Muscle of leg (tissue), 11 donors: ENCODE measurements around the gene TSPAN4. TPM values are rescaled to one million over a fixed set of nuclear protein-coding genes. Genes with fewer than 3 reads are reported as not detected.

ENCODE experiments used
- DNase-seq: peaks from one replicate; pipeline ENCODE4 v3.0.0; 2013
- H3K27ac ChIP-seq: one replicate; pipeline ENCODE4 v1.5.1; 2013; ENCODE audit warnings: mild to moderate bottlenecking, low read length, control low read depth
- H3K27me3 ChIP-seq: one replicate; pipeline ENCODE4 v1.6.1; 2013; ENCODE audit warnings: low read length; ENCODE audit not compliant: control insufficient read depth, insufficient read depth
- H3K36me3 ChIP-seq: one replicate; pipeline ENCODE4 v1.6.1; 2013; ENCODE audit warnings: low read length; ENCODE audit not compliant: control insufficient read depth, insufficient read depth
- H3K4me1 ChIP-seq: one replicate; pipeline ENCODE4 v1.6.1; 2013; ENCODE audit warnings: low read length; ENCODE audit not compliant: control insufficient read depth, insufficient read depth
- H3K4me3 ChIP-seq: one replicate; pipeline ENCODE4 v1.5.1; 2013; ENCODE audit warnings: low read length, control low read depth
- H3K9me3 ChIP-seq: replicated peaks from 2 replicates; pipeline ENCODE4 v1.6.1; 2013; ENCODE audit warnings: low read depth, low read length; ENCODE audit not compliant: control insufficient read depth
- WGBS: methylation state at CpG from one replicate; pipeline ENCODE4 v1.1.5; 2013; ENCODE audit warnings: missing lambda C conversion rate; ENCODE audit not compliant: insufficient coverage; 5-methylcytosine and 5-hydroxymethylcytosine counted together
- polyA plus RNA-seq, 8 donors: library from polyadenylated mRNA; unstranded; fragments of 120-200 nt; gene quantifications; one replicate each; pipeline versions ENCODE4 v1.2.1 to v1.2.3, GENCODE V29; 2013; ENCODE audit warnings: inconsistent platforms in 1 of 8, low replicate concordance in 1 of 8; ENCODE audit not compliant: insufficient read length in 8 of 8, insufficient read depth in 1 of 8
- total RNA-seq: library from RNA; stranded (reverse); fragments of 120-200 nt; gene quantifications from one replicate; pipeline ENCODE4 v1.2.4, GENCODE V29; 2013

TSPAN4 gene
- total and polyA plus RNA-seq, 9 donors = 48.0 to 75.9 (median 63.3) TPM

- Histone ChIP-seq H3K36me3 (peaks cover 2% of the 10 kb centered on the region), H3K27me3 (peaks cover 21% of the 10 kb centered on the region), H3K27ac (no peak overlapping the region), H3K4me3 (no peak overlapping the region), H3K4me1 (peaks cover 68% of the 10 kb centered on the region), H3K9me3 (no peaks in the 10 kb centered on the region)
- DNase-seq = no peak
- WGBS = 71% methylated on average over 8 of the region's 15 CpGs
These were observed 10.1 kb downstream of the TSPAN4 start for GRCh38 chr11:852762-853161.

GRCh38 chr11:853682-854448 lies 11.2 kb downstream of the TSPAN4 start:
- peaks cover 63% of the 10 kb centered on the region for H3K4me1 ChIP-seq
- H3K4me3 ChIP-seq = no peak overlapping the region
- H3K27ac ChIP-seq = no peak overlapping the region
- H3K27me3 ChIP-seq = peaks cover 16% of the 10 kb centered on the region
- peaks cover 2% of the 10 kb centered on the region for H3K36me3 ChIP-seq
- no peak for DNase-seq
- WGBS = 77% methylated on average over 17 of the region's 27 CpGs
- H3K9me3 ChIP-seq = no peaks in the 10 kb centered on the region

GRCh38 chr11:854601-855329 lies 12.1 kb downstream of the TSPAN4 start:
- H3K36me3 ChIP-seq = peaks cover 2% of the 10 kb centered on the region

DNA sequence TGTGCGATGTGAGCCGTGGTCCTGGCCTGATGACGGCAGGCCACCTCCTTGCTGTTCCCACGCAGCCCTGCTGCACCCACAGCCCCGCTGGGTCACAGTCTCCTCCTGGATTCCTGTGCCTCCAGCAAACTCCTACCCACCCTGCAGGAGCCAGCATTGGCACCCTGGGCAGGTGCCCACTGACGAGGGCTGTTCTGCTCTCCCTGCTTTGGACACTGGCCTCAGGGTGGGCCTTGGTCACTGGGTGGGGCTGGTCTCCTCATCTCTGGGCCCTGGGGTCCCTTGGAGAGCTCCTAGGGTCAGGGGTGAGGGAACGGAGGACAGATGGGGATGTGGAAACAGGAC lies 12.7 kb downstream of the TSPAN4 start:
- Histone ChIP-seq H3K36me3 (peaks cover 2% of the 10 kb centered on the region), H3K4me1 (peaks cover 68% of the 10 kb centered on the region), H3K9me3 (no peaks in the 10 kb centered on the region), H3K4me3 (no peak overlapping the region), H3K27ac (no peak overlapping the region), H3K27me3 (peaks cover 8% of the 10 kb centered on the region)
- 67% methylated on average over 6 of the region's 7 CpGs for WGBS
- DNase-seq = no peak

More at GRCh38 chr11:854601-855329, 12.1 kb downstream of the TSPAN4 start:
- H3K4me3 ChIP-seq = no peak overlapping the region
- DNase-seq = no peak
- no peak overlapping the region for H3K27ac ChIP-seq
- H3K9me3 ChIP-seq = no peaks in the 10 kb centered on the region
- peaks cover 11% of the 10 kb centered on the region for H3K27me3 ChIP-seq
- H3K4me1 ChIP-seq = peaks cover 66% of the 10 kb centered on the region
- 55% methylated on average over 17 of the region's 20 CpGs for WGBS

- Histone ChIP-seq H3K4me1 (peaks cover 67% of the 10 kb centered on the region), H3K36me3 (peaks cover 2% of the 10 kb centered on the region), H3K27me3 (peaks cover 3% of the 10 kb centered on the region), H3K9me3 (no peaks in the 10 kb centered on the region), H3K27ac (no peak overlapping the region), H3K4me3 (no peak overlapping the region)
- 71% methylated on average over 12 of the region's 12 CpGs for WGBS
- no peak for DNase-seq
These were observed 13.1 kb downstream of the TSPAN4 start for GRCh38 chr11:855796-856195.

DNA sequence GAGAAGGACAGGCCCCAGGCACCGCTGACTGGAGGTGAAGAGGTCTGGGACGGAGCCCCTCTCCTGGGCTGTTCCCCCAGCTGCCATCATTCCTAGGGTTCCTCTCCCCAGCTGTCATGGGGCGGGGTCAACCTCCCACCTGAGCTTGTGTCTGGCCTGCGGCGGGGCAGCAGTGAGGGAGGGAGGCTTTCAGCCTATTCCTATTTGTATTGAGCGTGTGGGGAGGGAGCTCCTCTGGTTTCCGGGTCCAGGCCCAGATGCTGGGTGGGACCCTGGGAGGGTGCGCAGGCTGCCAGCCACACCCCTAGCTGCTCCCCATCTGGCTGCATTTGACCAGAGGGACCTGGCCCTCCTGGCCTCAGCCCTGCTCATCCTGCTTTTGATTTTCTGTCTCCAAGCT lies 13.7 kb downstream of the TSPAN4 start:
- WGBS = 31% methylated on average over 2 of the region's 8 CpGs
- no peaks in the 10 kb centered on the region for H3K27me3 ChIP-seq
- H3K4me3 ChIP-seq = no peak overlapping the region
- DNase-seq = no peak
- H3K4me1 ChIP-seq = peaks cover 61% of the 10 kb centered on the region
- H3K36me3 ChIP-seq = peaks cover 2% of the 10 kb centered on the region
- H3K9me3 ChIP-seq = no peaks in the 10 kb centered on the region
- no peak overlapping the region for H3K27ac ChIP-seq

GRCh38 chr11:858053-858761 lies 15.6 kb downstream of the TSPAN4 start:
- no peak overlapping the region for H3K4me3 ChIP-seq
- WGBS = 78% methylated on average over 25 of the region's 27 CpGs
- no peaks in the 10 kb centered on the region for H3K9me3 ChIP-seq
- peaks cover 3% of the 10 kb centered on the region for H3K36me3 ChIP-seq
- no peak overlapping the region for H3K27ac ChIP-seq
- H3K27me3 ChIP-seq = no peaks in the 10 kb centered on the region
- peaks cover 70% of the 10 kb centered on the region for H3K4me1 ChIP-seq
- no peak for DNase-seq

- Histone ChIP-seq H3K4me1 (peaks cover 67% of the 10 kb centered on the region), H3K36me3 (peaks cover 4% of the 10 kb centered on the region), H3K9me3 (no peaks in the 10 kb centered on the region), H3K27me3 (no peaks in the 10 kb centered on the region), H3K4me3 (no peak overlapping the region), H3K27ac (no peak overlapping the region)
- no peak for DNase-seq
- 89% methylated on average over 30 of the region's 37 CpGs for WGBS
These were observed 16.2 kb downstream of the TSPAN4 start for GRCh38 chr11:858762-859339.

GRCh38 chr11:859394-860131 lies 16.9 kb downstream of the TSPAN4 start:
- no peak overlapping the region for H3K4me3 ChIP-seq
- WGBS = 37% methylated on average over 20 of the region's 31 CpGs
- H3K4me1 ChIP-seq = peaks cover 60% of the 10 kb centered on the region
- no peaks in the 10 kb centered on the region for H3K27me3 ChIP-seq
- no peak overlapping the region for H3K27ac ChIP-seq
- peaks cover 6% of the 10 kb centered on the region for H3K36me3 ChIP-seq
- H3K9me3 ChIP-seq = no peaks in the 10 kb centered on the region
- peak; percentile 88 for DNase-seq
